ENCODE data around the gene CAMSAP1. TPM values are rescaled to one million over a fixed set of nuclear protein-coding genes. Genes with fewer than 3 reads are reported as not detected.
"Not testable (repeated sequence)": the region's sequence is repeated elsewhere in the genome, so short reads cannot be mapped to it uniquely, and the experiment has no call there.

The CAMSAP1 gene
- total RNA-seq, 4 donors from 2014 or later = 15.6 to 61.2 (median 43.2) TPM

GRCh38 chr9:135948446-135948845 is 41.1 kb upstream of the CAMSAP1 start:
- Histone ChIP-seq H3K9me3 (no peaks in the 10 kb centered on the region), H3K4me3 (no peak overlapping the region), H3K27ac (no peak overlapping the region), H3K27me3 (no peaks in the 10 kb centered on the region), H3K4me1 (no peaks in the 10 kb centered on the region), H3K36me3 (no peaks in the 10 kb centered on the region)
- no peak for TF ChIP-seq CTCF (IDR thresholded peaks at IDR 0.05)
- TF ChIP-seq POLR2A (IDR thresholded peaks at IDR 0.05) = no peak
- DNase-seq = no peak
- intact Hi-C loops (cut with DNase I; ENCODE audit: low total_unique reads) = no loop called here

GRCh38 chr9:135947582-135947981 is 40.2 kb upstream of the CAMSAP1 start:
- Histone ChIP-seq H3K27me3 (no peaks in the 10 kb centered on the region), H3K4me1 (no peaks in the 10 kb centered on the region), H3K4me3 (no peak overlapping the region), H3K27ac (no peak overlapping the region), H3K9me3 (no peaks in the 10 kb centered on the region), H3K36me3 (no peaks in the 10 kb centered on the region)
- no peak for DNase-seq
- intact Hi-C loops (cut with DNase I; ENCODE audit: low total_unique reads) = no loop called here
- TF ChIP-seq CTCF (IDR thresholded peaks at IDR 0.05) (no peak), POLR2A (IDR thresholded peaks at IDR 0.05) (no peak)

- H3K27ac ChIP-seq; H3K36me3 ChIP-seq; intact Hi-C loops (cut with DNase I; ENCODE audit: low total_unique reads); H3K9me3 ChIP-seq; DNase-seq; H3K4me1 ChIP-seq; H3K4me3 ChIP-seq; H3K27me3 ChIP-seq: not testable (repeated sequence)
Measured at GRCh38 chr9:135947105-135947504, 39.8 kb upstream of the CAMSAP1 start.

- no peak for DNase-seq
- no peaks in the 10 kb centered on the region for H3K4me1 ChIP-seq
- TF ChIP-seq CTCF (IDR thresholded peaks at IDR 0.05) (no peak), POLR2A (IDR thresholded peaks at IDR 0.05) (no peak)
- H3K4me3 ChIP-seq = no peak overlapping the region
- no peak overlapping the region for H3K27ac ChIP-seq
- no peaks in the 10 kb centered on the region for H3K36me3 ChIP-seq
- intact Hi-C loops (cut with DNase I; ENCODE audit: low total_unique reads) = no loop called here
- no peaks in the 10 kb centered on the region for H3K9me3 ChIP-seq
- no peaks in the 10 kb centered on the region for H3K27me3 ChIP-seq
Measured at GRCh38 chr9:135946392-135946994, 39.1 kb upstream of the CAMSAP1 start.

GRCh38 chr9:135945969-135946368 is 38.6 kb upstream of the CAMSAP1 start:
- Histone ChIP-seq H3K4me1 (no peaks in the 10 kb centered on the region), H3K27ac (no peak overlapping the region), H3K36me3 (no peaks in the 10 kb centered on the region), H3K27me3 (no peaks in the 10 kb centered on the region), H3K9me3 (no peaks in the 10 kb centered on the region), H3K4me3 (no peak overlapping the region)
- intact Hi-C loops (cut with DNase I; ENCODE audit: low total_unique reads) = no loop called here
- TF ChIP-seq POLR2A (IDR thresholded peaks at IDR 0.05) = no peak
- no peak for TF ChIP-seq CTCF (IDR thresholded peaks at IDR 0.05)
- DNase-seq = no peak
